Loucy (cell line): Measurements from ENCODE around the gene OR5B12.

Source experiments
- H2AFZ ChIP-seq: fragments of 200-600 bp; sonication (generic); 2 replicates; pipeline ENCODE4 v1.6.0; 2016; ENCODE audit warnings: antibody characterized with exemption, mild to moderate bottlenecking, low read length, moderate library complexity
- H3F3A ChIP-seq: fragments of 200-600 bp; 2 replicates; pipeline ENCODE4 v1.6.0; 2016; ENCODE audit warnings: antibody characterized with exemption, low read depth, mild to moderate bottlenecking
- H3K27me3 ChIP-seq: fragments of 200-600 bp; sonication (generic); 2 replicates; pipeline ENCODE4 v1.6.1; 2014; ENCODE audit warnings: low read length, mild to moderate bottlenecking; ENCODE audit not compliant: insufficient read depth, poor library complexity, severe bottlenecking
- H3K36me3 ChIP-seq: fragments of 200-600 bp; sonication (generic); 2 replicates; pipeline ENCODE4 v1.6.1; 2016; ENCODE audit warnings: low read length; ENCODE audit not compliant: insufficient read depth
- H3K4me1 ChIP-seq: fragments of 200-600 bp; sonication (generic); 2 replicates; pipeline ENCODE4 v1.5.1; 2014; ENCODE audit warnings: low read length, mild to moderate bottlenecking; ENCODE audit not compliant: insufficient read depth, poor library complexity, severe bottlenecking
- H3K4me2 ChIP-seq: fragments of 200-600 bp; sonication (generic); 2 replicates; pipeline ENCODE4 v1.6.0; 2014; ENCODE audit warnings: antibody characterized with exemption, low read length, low read depth, mild to moderate bottlenecking; ENCODE audit not compliant: poor library complexity, severe bottlenecking
- H3K4me3 ChIP-seq: fragments of 200-600 bp; sonication (generic); 2 replicates; pipeline ENCODE4 v1.5.1; 2014; ENCODE audit warnings: low read length, mild to moderate bottlenecking, mixed read lengths; ENCODE audit not compliant: poor library complexity, severe bottlenecking
- H3K79me2 ChIP-seq: fragments of 200-600 bp; sonication (generic); 2 replicates; pipeline ENCODE4 v1.6.1; 2014; ENCODE audit warnings: low read length; ENCODE audit not compliant: insufficient read depth
- H3K9ac ChIP-seq: fragments of 200-600 bp; sonication (generic); 2 replicates; pipeline ENCODE4 v1.6.0; 2014; ENCODE audit warnings: mild to moderate bottlenecking, low read depth, low read length, moderate library complexity; ENCODE audit not compliant: poor library complexity, severe bottlenecking
- H3K9me2 ChIP-seq: fragments of 200-600 bp; sonication (generic); replicated peaks from 2 replicates; pipeline ENCODE4 v1.6.1; 2016; ENCODE audit warnings: low read depth, low read length, mixed read lengths
- H3K9me3 ChIP-seq: fragments of 200-600 bp; sonication (generic); 2 replicates; pipeline ENCODE4 v1.6.1; 2014; ENCODE audit warnings: mild to moderate bottlenecking, antibody characterized with exemption, low read length, low read depth; ENCODE audit not compliant: insufficient read depth
- H4K20me1 ChIP-seq: fragments of 200-600 bp; sonication (generic); 2 replicates; pipeline ENCODE4 v1.6.0; 2014; ENCODE audit warnings: antibody characterized with exemption, low read length, mild to moderate bottlenecking; ENCODE audit not compliant: insufficient read depth, poor library complexity, severe bottlenecking
- CTCF ChIP-seq: fragments of 200-600 bp; sonication (generic); conservative IDR thresholded peaks from 2 replicates; pipeline ENCODE4 v1.5.1; 2014; ENCODE audit warnings: mild to moderate bottlenecking, antibody characterized with exemption, low read length
- EZH2phosphoT487 ChIP-seq: fragments of 200-600 bp; IDR thresholded peaks from 2 replicates; pipeline ENCODE4 v1.6.1; 2018; ENCODE audit warnings: antibody characterized with exemption, mild to moderate bottlenecking, moderate library complexity, borderline replicate concordance

The OR5B12 gene

GRCh38 chr11:58442136-58442535 is at the start of gene OR5B12:
Gene OR5B12 (minus strand): TSS chr11:58442236. CDS start chr11:58440151, 2,085 bp downstream.
- no peaks in the 10 kb centered on the region for H3K9me2 ChIP-seq
- H3K4me1 ChIP-seq, result no peaks in the 10 kb centered on the region
- no peaks in the 10 kb centered on the region for H3K79me2 ChIP-seq
- no peaks in the 10 kb centered on the region for H3K36me3 ChIP-seq
- H2AFZ ChIP-seq, result no peak within 1 kb of the TSS
- no peak within 1 kb of the TSS for H3K4me2 ChIP-seq
- H4K20me1 ChIP-seq, result no peaks in the 10 kb centered on the region
- no peak within 1 kb of the TSS for H3K4me3 ChIP-seq
- no peak within 1 kb of the TSS for H3K9ac ChIP-seq
- no peaks in the 10 kb centered on the region for H3K9me3 ChIP-seq
- H3K27me3 ChIP-seq, result no peaks in the 10 kb centered on the region
- TF ChIP-seq EZH2phosphoT487 (no peak), CTCF (no peak)
- H3F3A ChIP-seq, result no peaks in the 10 kb centered on the region

- Histone ChIP-seq H2AFZ (no peak overlapping the region), H3K27me3 (no peaks in the 10 kb centered on the region), H3K4me3 (no peak overlapping the region), H3K9ac (no peak overlapping the region), H3K9me3 (no peaks in the 10 kb centered on the region), H3K36me3 (no peaks in the 10 kb centered on the region), H3K4me2 (no peak overlapping the region), H3K79me2 (no peaks in the 10 kb centered on the region), H3K4me1 (no peaks in the 10 kb centered on the region), H3K9me2 (no peaks in the 10 kb centered on the region), H4K20me1 (no peaks in the 10 kb centered on the region), H3F3A (no peaks in the 10 kb centered on the region)
- TF ChIP-seq EZH2phosphoT487, result no peak
- no peak for TF ChIP-seq CTCF
Observed at GRCh38 chr11:58490827-58491226, 48.8 kb upstream of the OR5B12 start.

- Histone ChIP-seq H3K4me2 (no peak overlapping the region), H3K9ac (no peak overlapping the region), H3K4me1 (no peaks in the 10 kb centered on the region), H3K79me2 (no peaks in the 10 kb centered on the region), H4K20me1 (no peaks in the 10 kb centered on the region), H2AFZ (no peak overlapping the region), H3K9me2 (no peaks in the 10 kb centered on the region), H3K4me3 (no peak overlapping the region), H3F3A (no peaks in the 10 kb centered on the region), H3K9me3 (no peaks in the 10 kb centered on the region), H3K36me3 (no peaks in the 10 kb centered on the region), H3K27me3 (no peaks in the 10 kb centered on the region)
- TF ChIP-seq EZH2phosphoT487 (no peak), CTCF (no peak)
Observed at GRCh38 chr11:58487170-58487569, 45.1 kb upstream of the OR5B12 start.
